SU-DHL-6 (cell line): Measurements from ENCODE around the gene CMTM7.

Source experiments
- H2AFZ ChIP-seq: fragments of 200-600 bp; sonication (generic); 2 replicates; pipeline ENCODE4 v1.6.1; 2014; ENCODE audit warnings: low read depth, mild to moderate bottlenecking, moderate library complexity, mixed read lengths, antibody characterized with exemption, low read length; ENCODE audit not compliant: severe bottlenecking
- H3F3A ChIP-seq: fragments of 200-600 bp; shearing (Covaris generic); 2 replicates; pipeline ENCODE4 v1.6.0; 2016; ENCODE audit warnings: antibody characterized with exemption, mild to moderate bottlenecking; ENCODE audit not compliant: insufficient read depth
- H3K27ac ChIP-seq: fragments of 200-600 bp; sonication (generic); 2 replicates; pipeline ENCODE4 v1.5.1; 2016; ENCODE audit warnings: low read depth, mild to moderate bottlenecking, low read length, moderate library complexity, mixed read lengths
- H3K27me3 ChIP-seq: fragments of 200-600 bp; sonication (generic), shearing (Covaris generic); 2 replicates; pipeline ENCODE4 v1.6.0; 2014; ENCODE audit warnings: mild to moderate bottlenecking, low read length
- H3K36me3 ChIP-seq: fragments of 200-600 bp; sonication (generic); 2 replicates; pipeline ENCODE4 v1.6.1; 2014; ENCODE audit warnings: mild to moderate bottlenecking, low read length, mixed read lengths
- H3K4me2 ChIP-seq: fragments of 300-600, 200-600 bp; shearing (Covaris generic), sonication (generic); 2 replicates; pipeline ENCODE4 v1.6.0; 2014; ENCODE audit warnings: low read length, low read depth, mild to moderate bottlenecking; ENCODE audit not compliant: poor library complexity, severe bottlenecking
- H3K4me3 ChIP-seq: fragments of 200-600 bp; sonication (generic); 2 replicates; pipeline ENCODE4 v1.5.1; 2014; ENCODE audit warnings: antibody characterized with exemption, low read length, mild to moderate bottlenecking, mixed read lengths; ENCODE audit not compliant: insufficient read depth, poor library complexity, severe bottlenecking
- H3K79me2 ChIP-seq: fragments of 200-600 bp; sonication (generic); 2 replicates; pipeline ENCODE4 v1.6.1; 2014; ENCODE audit warnings: mild to moderate bottlenecking, low read length, moderate library complexity; ENCODE audit not compliant: insufficient read depth
- H3K9ac ChIP-seq: fragments of 200-600 bp; sonication (generic); 2 replicates; pipeline ENCODE4 v1.7.0; 2014; ENCODE audit warnings: mild to moderate bottlenecking, low read length
- H3K9me2 ChIP-seq: fragments of 200-600 bp; sonication (generic); replicated peaks from 2 replicates; pipeline ENCODE4 v1.6.1; 2014; ENCODE audit warnings: low read length; ENCODE audit not compliant: insufficient read depth
- H3K9me3 ChIP-seq: fragments of 200-600 bp; sonication (generic); 2 replicates; pipeline ENCODE4 v1.6.1; 2014; ENCODE audit warnings: low read length, mixed read lengths; ENCODE audit not compliant: insufficient read depth
- H4K20me1 ChIP-seq: fragments of 200-600 bp; sonication (generic); 2 replicates; pipeline ENCODE4 v1.6.1; 2014; ENCODE audit warnings: low read depth, mild to moderate bottlenecking, antibody characterized with exemption, low read length, moderate library complexity, mixed read lengths
- CTCF ChIP-seq: fragments of 200-600 bp; sonication (generic); IDR thresholded peaks from one replicate; pipeline ENCODE4 v1.5.1; 2017; ENCODE audit warnings: antibody characterized with exemption, mild to moderate bottlenecking, low read length, moderate library complexity; ENCODE audit not compliant: insufficient read depth, poor library complexity, severe bottlenecking
- EZH2phosphoT487 ChIP-seq: fragments of 200-600 bp; sonication (generic), shearing (Covaris generic); conservative IDR thresholded peaks from 2 replicates; pipeline ENCODE4 v1.6.1; 2018; ENCODE audit warnings: mild to moderate bottlenecking, antibody characterized with exemption, low read length, moderate library complexity, mixed read lengths

The CMTM7 gene

DNA sequence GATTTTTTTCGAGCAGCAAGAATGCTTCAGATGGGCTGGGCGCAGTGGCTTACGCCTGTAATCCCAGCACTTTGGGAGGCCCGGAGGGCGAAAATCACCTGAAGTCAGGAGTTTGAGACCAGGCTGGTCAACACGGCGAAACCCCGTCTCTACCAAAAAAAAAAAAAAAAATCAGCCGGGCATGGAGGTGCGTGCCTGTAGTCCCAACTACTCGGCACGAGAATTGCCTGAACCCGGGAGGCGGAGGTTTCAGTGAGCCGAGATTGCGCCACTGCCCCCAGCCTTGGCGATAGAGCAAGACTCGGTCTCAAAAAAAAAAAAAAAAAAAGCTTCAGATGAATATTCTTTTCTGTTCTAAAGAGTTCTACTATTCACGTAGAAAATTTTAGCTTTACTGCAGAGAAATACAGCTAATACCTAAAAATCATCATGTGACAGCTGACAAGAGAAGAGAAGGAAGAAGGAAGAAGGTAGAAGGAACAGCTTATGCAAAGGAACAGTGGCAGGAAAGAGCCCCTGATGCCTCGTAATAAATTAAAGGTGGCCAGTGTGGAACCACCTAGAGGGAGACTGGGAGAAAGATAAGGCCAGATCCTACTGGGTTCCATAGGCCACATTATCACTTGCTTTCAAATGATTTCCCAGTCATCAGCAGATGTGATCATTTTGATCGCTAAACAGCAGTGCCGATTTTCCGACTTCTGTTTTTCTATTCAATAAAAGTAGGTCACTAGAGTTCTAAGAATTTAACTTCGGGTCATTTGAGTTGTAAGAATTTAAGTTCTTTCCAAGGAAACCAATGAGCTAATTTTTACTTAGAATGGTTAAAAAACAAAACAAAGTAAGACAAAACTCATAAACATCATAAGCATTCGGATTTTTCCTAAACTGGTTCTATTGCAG is 109.5 kb downstream of the CMTM7 start:
- Histone ChIP-seq H3K9ac (peak overlapping the region; percentile 88), H3K9me2 (no peaks in the 10 kb centered on the region), H4K20me1 (0 out of 2 replicates have a peak, but pooled peaks cover 6% of the 10 kb centered on the region), H3K4me2 (peak overlapping the region; percentile 79), H3F3A (peaks cover 6% of the 10 kb centered on the region; the same call in 1 of the 2 replicates), H3K36me3 (peaks cover 9% of the 10 kb centered on the region; the same call in 1 of the 2 replicates), H3K79me2 (peaks cover 38% of the 10 kb centered on the region), H3K27me3 (no peaks in the 10 kb centered on the region), H3K9me3 (no peaks in the 10 kb centered on the region), H3K27ac (no peak overlapping the region), H3K4me3 (peak overlapping the region; percentile 91), H2AFZ (no peak overlapping the region)
- TF ChIP-seq CTCF (no peak), EZH2phosphoT487 (no peak)

GRCh38 chr3:32501783-32502117 is 110.1 kb downstream of the CMTM7 start:
- Histone ChIP-seq H3K9ac (peak overlapping the region; percentile 88), H4K20me1 (0 out of 2 replicates have a peak, but pooled peaks cover 6% of the 10 kb centered on the region), H3K4me2 (peak overlapping the region; percentile 79), H3K36me3 (peaks cover 7% of the 10 kb centered on the region; the same call in 1 of the 2 replicates), H3K9me2 (no peaks in the 10 kb centered on the region), H3K9me3 (no peaks in the 10 kb centered on the region), H3K4me3 (peak overlapping the region; percentile 91), H3F3A (peaks cover 6% of the 10 kb centered on the region; the same call in 1 of the 2 replicates), H3K27ac (no peak overlapping the region), H3K27me3 (no peaks in the 10 kb centered on the region), H3K79me2 (peaks cover 38% of the 10 kb centered on the region), H2AFZ (peak overlapping the region; percentile 98)
- TF ChIP-seq CTCF (no peak), EZH2phosphoT487 (no peak)

- Histone ChIP-seq H3K9ac (peak within 1 kb of the TSS; percentile 88), H3K79me2 (peaks cover 38% of the 10 kb centered on the region), H3K9me3 (no peaks in the 10 kb centered on the region), H3K9me2 (no peaks in the 10 kb centered on the region), H2AFZ (peak within 1 kb of the TSS; percentile 100), H3F3A (peaks cover 6% of the 10 kb centered on the region; the same call in 1 of the 2 replicates), H3K4me2 (peak within 1 kb of the TSS; percentile 79), H4K20me1 (0 out of 2 replicates have a peak, but pooled peaks cover 6% of the 10 kb centered on the region), H3K36me3 (peaks cover 7% of the 10 kb centered on the region; the same call in 1 of the 2 replicates), H3K27me3 (no peaks in the 10 kb centered on the region), H3K27ac (peak within 1 kb of the TSS; percentile 57), H3K4me3 (peak within 1 kb of the TSS; percentile 91)
- TF ChIP-seq CTCF (no peak), EZH2phosphoT487 (no peak)
These were observed 110.7 kb downstream of the CMTM7 start, which contains the start of gene CMTM6 for GRCh38 chr3:32502118-32502945. CMTM6 (minus strand) TSS chr3:32502852; CDS start chr3:32502745, 107 bp downstream.
